ENCODE measurements around the gene DIP2C.

DNA sequence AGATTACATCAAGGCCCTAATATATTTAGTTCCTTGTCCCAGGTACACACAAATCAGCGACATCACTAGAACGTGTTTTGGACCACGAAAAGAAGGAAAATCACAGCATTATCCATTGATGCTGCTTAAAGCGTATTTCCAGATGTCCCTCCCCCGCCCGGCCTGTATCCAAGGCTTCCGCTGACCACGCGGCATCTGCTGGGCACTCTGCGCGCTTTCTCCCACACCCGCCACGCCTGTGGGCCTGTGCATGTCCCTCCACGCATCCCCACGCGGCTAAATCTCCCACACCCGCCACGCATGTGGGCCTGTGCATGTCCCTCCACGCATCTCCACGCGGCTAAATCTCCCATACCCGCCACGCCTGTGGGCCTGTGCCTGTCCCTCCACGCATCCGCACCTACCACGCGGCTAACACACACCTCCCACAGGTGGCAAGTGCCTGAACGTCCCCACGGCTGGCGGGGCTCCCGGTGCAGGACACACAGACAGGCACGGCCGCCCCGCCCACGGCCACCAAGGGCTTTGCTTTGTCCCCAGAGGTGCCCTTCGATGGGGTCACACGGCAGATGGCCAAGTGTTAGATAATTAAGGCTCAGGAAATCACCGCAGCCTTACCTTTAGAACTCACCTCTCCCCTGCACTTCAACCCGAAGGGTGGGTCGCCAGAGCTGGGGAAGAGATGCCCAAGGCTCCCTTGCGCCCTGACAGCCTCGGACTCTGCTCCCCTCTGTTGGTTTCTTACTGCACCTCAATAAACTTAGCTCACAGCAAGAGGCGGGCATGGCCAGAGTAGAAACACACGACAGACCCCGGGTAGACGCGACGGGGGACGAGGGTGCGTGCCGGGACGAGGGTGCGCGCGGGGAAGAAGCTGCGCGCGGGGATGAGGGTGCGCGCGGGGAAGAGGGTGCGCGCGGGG, 49.5 kb downstream of the DIP2C start:
- no peak for TF ChIP-seq SMC3 (IDR thresholded peaks at IDR 0.05; ENCODE audit: low read depth, low read length)
- TF ChIP-seq GABPA (IDR thresholded peaks at IDR 0.05; ENCODE audit: low read depth): no peak
- TF ChIP-seq POLR2AphosphoS5 (IDR thresholded peaks at IDR 0.05; ENCODE audit: low read depth, low read length): no peak
- TF ChIP-seq, protein P1, sequence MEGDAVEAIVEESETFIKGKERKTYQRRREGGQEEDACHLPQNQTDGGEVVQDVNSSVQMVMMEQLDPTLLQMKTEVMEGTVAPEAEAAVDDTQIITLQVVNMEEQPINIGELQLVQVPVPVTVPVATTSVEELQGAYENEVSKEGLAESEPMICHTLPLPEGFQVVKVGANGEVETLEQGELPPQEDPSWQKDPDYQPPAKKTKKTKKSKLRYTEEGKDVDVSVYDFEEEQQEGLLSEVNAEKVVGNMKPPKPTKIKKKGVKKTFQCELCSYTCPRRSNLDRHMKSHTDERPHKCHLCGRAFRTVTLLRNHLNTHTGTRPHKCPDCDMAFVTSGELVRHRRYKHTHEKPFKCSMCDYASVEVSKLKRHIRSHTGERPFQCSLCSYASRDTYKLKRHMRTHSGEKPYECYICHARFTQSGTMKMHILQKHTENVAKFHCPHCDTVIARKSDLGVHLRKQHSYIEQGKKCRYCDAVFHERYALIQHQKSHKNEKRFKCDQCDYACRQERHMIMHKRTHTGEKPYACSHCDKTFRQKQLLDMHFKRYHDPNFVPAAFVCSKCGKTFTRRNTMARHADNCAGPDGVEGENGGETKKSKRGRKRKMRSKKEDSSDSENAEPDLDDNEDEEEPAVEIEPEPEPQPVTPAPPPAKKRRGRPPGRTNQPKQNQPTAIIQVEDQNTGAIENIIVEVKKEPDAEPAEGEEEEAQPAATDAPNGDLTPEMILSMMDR (IDR thresholded peaks at IDR 0.05): no peak
- TF ChIP-seq MEF2A (IDR thresholded peaks at IDR 0.05; ENCODE audit: borderline replicate concordance, low read depth): no peak
- no peak for TF ChIP-seq FOXJ3 (CRISPR knock-in tag; IDR thresholded peaks at IDR 0.05)
- TF ChIP-seq TAF1 (IDR thresholded peaks at IDR 0.05; ENCODE audit: borderline replicate concordance, low read depth, low read length): no peak
- no peak for TF ChIP-seq FOXM1 (IDR thresholded peaks at IDR 0.05; ENCODE audit: low read depth)
- TF ChIP-seq JUND (IDR thresholded peaks at IDR 0.05): no peak
- TF ChIP-seq NRF1 (IDR thresholded peaks at IDR 0.05; ENCODE audit: low read depth, low read length): no peak
- TF ChIP-seq, protein P2, sequence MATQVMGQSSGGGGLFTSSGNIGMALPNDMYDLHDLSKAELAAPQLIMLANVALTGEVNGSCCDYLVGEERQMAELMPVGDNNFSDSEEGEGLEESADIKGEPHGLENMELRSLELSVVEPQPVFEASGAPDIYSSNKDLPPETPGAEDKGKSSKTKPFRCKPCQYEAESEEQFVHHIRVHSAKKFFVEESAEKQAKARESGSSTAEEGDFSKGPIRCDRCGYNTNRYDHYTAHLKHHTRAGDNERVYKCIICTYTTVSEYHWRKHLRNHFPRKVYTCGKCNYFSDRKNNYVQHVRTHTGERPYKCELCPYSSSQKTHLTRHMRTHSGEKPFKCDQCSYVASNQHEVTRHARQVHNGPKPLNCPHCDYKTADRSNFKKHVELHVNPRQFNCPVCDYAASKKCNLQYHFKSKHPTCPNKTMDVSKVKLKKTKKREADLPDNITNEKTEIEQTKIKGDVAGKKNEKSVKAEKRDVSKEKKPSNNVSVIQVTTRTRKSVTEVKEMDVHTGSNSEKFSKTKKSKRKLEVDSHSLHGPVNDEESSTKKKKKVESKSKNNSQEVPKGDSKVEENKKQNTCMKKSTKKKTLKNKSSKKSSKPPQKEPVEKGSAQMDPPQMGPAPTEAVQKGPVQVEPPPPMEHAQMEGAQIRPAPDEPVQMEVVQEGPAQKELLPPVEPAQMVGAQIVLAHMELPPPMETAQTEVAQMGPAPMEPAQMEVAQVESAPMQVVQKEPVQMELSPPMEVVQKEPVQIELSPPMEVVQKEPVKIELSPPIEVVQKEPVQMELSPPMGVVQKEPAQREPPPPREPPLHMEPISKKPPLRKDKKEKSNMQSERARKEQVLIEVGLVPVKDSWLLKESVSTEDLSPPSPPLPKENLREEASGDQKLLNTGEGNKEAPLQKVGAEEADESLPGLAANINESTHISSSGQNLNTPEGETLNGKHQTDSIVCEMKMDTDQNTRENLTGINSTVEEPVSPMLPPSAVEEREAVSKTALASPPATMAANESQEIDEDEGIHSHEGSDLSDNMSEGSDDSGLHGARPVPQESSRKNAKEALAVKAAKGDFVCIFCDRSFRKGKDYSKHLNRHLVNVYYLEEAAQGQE (IDR thresholded peaks at IDR 0.05; ENCODE audit: low read depth, low read length): no peak
- TF ChIP-seq RFX5 (IDR thresholded peaks at IDR 0.05; ENCODE audit: low read length): no peak
- no peak for TF ChIP-seq CHD2 (IDR thresholded peaks at IDR 0.05; ENCODE audit: low read length, partially characterized antibody)
- TF ChIP-seq EZH2phosphoT487 (IDR thresholded peaks at IDR 0.05; ENCODE audit: borderline replicate concordance, low read depth): no peak
